Skeletal muscle cell (primary cell): Measurements from ENCODE around the gene TPD52L2.
A peak's percentile ranks its signal among the peaks of the same experiment; 100 is the strongest.
"Not testable (repeated sequence)": the region's sequence is repeated elsewhere in the genome, so short reads cannot be mapped to it uniquely, and the experiment has no call there.

Source experiments
- DNase-seq: peaks from one replicate; pipeline ENCODE4 v3.0.0-alpha.2; 2010; ENCODE audit warnings: low read depth
- H3K4me3 ChIP-seq: 2 replicates; pipeline ENCODE4 v1.5.1; 2011; ENCODE audit warnings: low read depth, mild to moderate bottlenecking, control low read depth, low read length, moderate library complexity

Gene TPD52L2

DNA sequence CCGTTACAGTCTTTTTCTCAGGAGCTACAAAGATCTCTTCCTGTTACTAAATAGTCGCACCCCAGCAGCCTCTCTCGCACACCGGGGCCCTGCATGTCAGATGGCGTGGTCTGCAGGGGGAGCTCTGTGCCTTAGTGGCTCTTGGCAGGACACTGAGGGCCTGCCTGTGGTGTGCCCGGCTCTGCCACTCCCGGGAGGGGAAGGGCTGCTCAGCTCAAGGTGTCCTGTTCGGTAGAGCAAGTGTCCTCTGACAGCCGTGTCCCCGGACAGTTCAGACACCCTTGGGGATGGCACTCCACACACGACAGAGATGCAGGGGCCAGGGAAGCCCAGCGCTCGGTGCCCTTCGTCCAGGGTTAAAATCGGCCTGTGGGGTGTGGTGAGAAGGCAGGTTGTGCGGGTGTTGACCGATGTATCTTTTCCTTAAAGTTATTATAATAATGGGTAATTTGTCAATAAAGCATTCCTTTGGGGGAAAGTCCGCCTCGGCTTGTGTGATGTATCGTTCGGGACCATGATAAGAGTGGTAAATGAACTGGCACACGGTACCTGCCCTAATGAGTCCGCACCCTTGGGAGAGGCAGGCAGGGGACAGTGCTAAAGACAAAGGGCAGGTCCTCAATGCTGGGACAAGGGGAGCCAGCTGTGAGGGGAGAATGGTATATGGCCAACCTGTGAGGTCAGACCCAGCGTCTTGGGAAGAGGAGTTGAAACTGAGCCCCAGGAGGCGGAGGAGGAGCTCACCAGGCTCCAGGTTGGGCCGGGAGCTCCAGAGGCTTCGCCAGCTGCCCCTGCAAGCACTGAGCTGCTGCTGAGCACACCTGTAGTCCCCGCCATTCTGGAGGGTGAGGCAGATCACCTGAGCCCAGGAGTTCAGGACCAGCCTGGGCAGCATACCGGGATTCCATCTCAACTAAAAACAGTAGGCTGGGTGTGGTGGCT, 26.3 kb downstream of the TPD52L2 start:
- H3K4me3 ChIP-seq, result no peak overlapping the region
- no peak for DNase-seq

DNA sequence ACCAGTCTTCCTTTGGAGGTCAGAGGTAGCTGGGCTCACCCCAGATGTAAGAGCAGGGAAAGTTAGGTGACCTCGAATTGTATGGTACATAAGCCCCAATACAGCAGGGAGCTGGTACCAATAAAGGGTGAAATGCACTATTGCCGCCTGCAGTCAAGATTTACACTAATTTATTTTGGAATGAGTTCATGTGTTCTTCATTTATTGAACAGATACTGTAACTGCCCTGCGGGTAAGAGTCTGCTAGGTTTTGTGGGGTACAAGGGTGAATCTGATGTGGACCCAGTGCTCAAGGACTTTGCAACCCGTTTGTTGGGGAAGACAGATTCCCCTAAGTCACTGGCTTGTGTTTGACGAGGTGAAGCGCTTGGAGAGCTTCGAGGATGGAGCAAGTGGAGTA, 27.3 kb downstream of the TPD52L2 start:
- no peak for DNase-seq

DNA sequence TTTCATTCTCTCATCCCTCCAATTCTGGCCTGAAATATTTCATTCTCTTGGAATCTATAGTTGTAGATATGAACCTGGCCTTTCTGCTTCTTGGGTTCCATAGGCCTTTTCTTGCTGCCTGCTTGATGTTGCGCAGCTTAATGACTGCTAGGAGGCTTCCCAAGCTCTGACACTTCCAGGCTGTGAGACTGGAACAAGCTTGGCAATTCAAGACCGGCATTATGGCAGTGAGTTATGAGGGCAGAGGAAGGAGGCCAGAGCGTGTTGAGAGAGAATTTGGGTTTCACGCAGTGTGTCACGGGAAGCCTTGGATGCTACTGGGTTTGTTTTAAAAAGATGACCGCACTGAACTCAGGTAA, 28.9 kb downstream of the TPD52L2 start:
- peak overlapping the region; percentile 53 for H3K4me3 ChIP-seq
- DNase-seq, result no peak

More for the DNA sequence above, 27.3 kb downstream of the TPD52L2 start:
- no peak overlapping the region for H3K4me3 ChIP-seq

DNA sequence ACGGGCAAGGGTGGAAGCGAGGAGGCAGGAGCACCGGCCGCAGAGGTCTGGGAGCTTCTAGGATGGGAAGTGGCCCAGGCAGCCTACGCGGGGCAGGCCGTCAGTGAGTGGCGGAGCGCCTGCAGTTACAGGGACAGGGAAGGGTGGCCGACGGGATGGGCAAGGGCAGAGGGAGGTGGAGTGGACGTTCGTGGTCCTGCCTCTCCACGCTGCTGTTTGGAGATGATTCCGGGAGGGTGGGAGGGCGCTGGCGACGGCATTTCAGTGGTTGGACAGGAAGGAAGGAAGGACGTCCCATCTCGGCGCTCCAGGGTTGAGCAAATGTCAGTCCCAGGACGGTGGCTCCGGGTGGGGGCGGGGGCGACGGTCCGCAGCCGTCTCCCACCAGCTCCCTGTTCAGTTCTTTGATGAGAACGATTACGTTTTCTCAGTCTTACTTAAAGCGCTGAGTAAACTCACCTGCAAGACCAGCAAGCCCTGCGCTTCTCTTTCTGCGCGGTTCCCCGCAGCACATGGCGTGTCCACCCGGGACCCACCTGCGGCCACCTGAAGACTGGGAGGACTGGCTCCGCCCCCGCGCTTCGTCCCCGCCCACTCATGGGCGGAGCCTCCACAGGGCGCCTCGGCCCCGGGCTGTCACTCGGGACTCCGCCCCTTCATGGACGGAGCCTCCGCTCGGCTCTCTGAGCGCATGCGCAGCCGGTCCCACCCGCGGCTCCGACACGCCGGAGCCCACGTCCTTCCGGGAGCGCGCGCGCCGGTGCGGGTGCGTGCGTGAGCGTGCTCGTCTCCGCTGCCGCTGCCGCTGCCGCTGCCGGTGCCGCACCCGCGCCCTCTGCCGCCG, 29.5 kb downstream of the TPD52L2 start, which contains the start of gene DNAJC5:
Gene DNAJC5, plus strand, starts transcription at position 769 of the 844 bp plus-strand sequence. CDS start 33,220 bp downstream, outside the sequence.
- peak within 1 kb of the TSS; percentile 59 for H3K4me3 ChIP-seq
- peak; percentile 62 for DNase-seq

GRCh38 chr20:63895202-63895951, 30.3 kb downstream of the TPD52L2 start:
- H3K4me3 ChIP-seq, result peak overlapping the region; percentile 59
- no peak for DNase-seq

- peak overlapping the region; percentile 59 for H3K4me3 ChIP-seq
- no peak for DNase-seq
Observed at GRCh38 chr20:63895952-63896263, 30.8 kb downstream of the TPD52L2 start.

GRCh38 chr20:63896264-63897105, 31.4 kb downstream of the TPD52L2 start:
- H3K4me3 ChIP-seq, result peak overlapping the region; percentile 59
- no peak for DNase-seq

GRCh38 chr20:63897978-63898561, 33.0 kb downstream of the TPD52L2 start:
- DNase-seq, result no peak
- no peak overlapping the region for H3K4me3 ChIP-seq

- no peak for DNase-seq
Observed at GRCh38 chr20:63898882-63899558, 34.0 kb downstream of the TPD52L2 start.

GRCh38 chr20:63900413-63900812, 35.3 kb downstream of the TPD52L2 start:
- DNase-seq, result no peak
- no peak overlapping the region for H3K4me3 ChIP-seq

More at GRCh38 chr20:63898882-63899558, 34.0 kb downstream of the TPD52L2 start:
- no peak overlapping the region for H3K4me3 ChIP-seq

GRCh38 chr20:63903796-63904561, 38.9 kb downstream of the TPD52L2 start:
- no peak for DNase-seq
- H3K4me3 ChIP-seq, result no peak overlapping the region

GRCh38 chr20:63908008-63908682, 43.1 kb downstream of the TPD52L2 start:
- no peak for DNase-seq
- H3K4me3 ChIP-seq, result no peak overlapping the region

- no peak for DNase-seq
- H3K4me3 ChIP-seq, result no peak overlapping the region
Observed at GRCh38 chr20:63911176-63911575, 46.1 kb downstream of the TPD52L2 start.

- DNase-seq, result no peak
Observed at GRCh38 chr20:63913768-63914167, 48.7 kb downstream of the TPD52L2 start.

GRCh38 chr20:63915471-63915870, 50.4 kb downstream of the TPD52L2 start:
- no peak for DNase-seq
- H3K4me3 ChIP-seq, result no peak overlapping the region

More at GRCh38 chr20:63913768-63914167, 48.7 kb downstream of the TPD52L2 start:
- no peak overlapping the region for H3K4me3 ChIP-seq

- not testable (repeated sequence) for H3K4me3 ChIP-seq, DNase-seq
Observed at GRCh38 chr20:63916371-63916939, 51.4 kb downstream of the TPD52L2 start.
